8988T (cell line): ENCODE results near the gene LIMS2.

Experiments used
- DNase-seq: peaks from one replicate; pipeline ENCODE4 v3.0.0; 2011

LIMS2 gene

DNA sequence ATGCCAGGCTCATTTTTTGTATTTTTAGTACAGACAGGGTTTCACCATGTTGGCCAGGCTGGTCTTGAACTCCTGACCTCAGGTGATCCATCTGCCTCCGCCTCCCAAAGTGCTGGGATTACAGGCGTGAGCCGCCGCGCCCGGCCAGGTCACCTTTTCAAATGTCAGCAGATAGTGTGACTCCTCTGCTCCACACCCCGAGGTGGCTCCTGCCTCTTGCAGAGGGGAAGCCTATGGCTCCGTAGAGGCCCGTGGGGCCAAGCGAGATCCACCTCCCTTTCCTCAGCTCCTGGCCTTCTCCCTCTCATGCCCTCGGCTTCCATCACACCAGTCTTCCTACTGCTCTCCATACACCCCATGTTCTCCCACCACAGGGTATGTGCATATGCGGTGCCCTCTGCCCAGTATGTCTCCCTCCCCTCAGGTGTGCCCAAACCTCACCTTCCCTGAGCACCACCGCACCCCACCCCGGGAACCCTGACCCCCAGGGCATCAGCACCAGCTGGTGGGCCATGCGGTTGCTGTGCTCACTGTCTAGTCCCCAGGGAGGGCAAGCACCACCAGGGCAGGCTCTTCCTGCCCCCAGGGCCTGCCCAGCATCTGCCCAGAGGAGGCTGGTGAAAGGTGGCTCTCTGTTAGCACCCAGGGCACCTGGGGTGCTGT lies 18.6 kb downstream of the LIMS2 start:
- DNase-seq: no peak

GRCh38 chr2:127655209-127656073 lies 19.9 kb downstream of the LIMS2 start:
- DNase-seq: no peak

- DNase-seq: no peak
These were observed 20.5 kb downstream of the LIMS2 start for GRCh38 chr2:127654838-127655175.

- DNase-seq: no peak
These were observed 21.1 kb downstream of the LIMS2 start for GRCh38 chr2:127654084-127654837.

DNA sequence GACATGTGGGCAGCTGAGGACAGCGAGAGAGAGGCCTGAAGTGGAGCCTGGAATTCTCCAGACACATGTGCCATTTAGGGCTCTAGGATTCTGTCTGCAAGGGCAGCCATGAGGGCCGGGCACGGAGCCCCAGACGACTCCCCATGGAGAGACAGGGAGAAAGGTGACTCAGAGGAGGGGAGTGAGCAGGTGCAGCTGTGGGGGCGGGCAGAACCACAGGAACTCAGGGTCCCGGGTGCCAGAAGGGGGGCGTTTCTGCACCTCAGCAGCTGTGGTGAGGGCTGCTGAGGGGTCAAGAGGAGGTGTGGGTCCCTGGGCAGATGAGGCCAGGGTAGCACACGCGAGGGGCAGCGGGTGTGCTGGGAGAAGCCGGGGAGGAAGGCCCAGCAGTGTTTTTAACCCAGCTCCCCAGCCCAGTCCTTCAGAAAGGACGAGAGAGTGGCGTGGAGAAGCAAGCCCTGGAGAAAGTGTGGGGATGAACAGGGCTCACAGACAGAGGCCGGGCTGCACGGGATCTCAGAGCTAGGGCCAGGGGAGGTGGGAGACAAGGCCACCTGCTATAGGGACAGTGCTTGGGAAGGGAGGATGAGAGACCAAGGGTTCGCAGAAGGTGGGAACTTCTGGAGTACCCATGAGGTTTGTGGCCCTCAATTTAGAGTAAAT lies 21.8 kb downstream of the LIMS2 start:
- DNase-seq: no peak

- DNase-seq: no peak
These were observed 22.5 kb downstream of the LIMS2 start for GRCh38 chr2:127652786-127653357.

- DNase-seq: no peak
These were observed 23.3 kb downstream of the LIMS2 start for GRCh38 chr2:127651971-127652550.

- no peak for DNase-seq
These were observed 23.9 kb downstream of the LIMS2 start for GRCh38 chr2:127651381-127651809.

DNA sequence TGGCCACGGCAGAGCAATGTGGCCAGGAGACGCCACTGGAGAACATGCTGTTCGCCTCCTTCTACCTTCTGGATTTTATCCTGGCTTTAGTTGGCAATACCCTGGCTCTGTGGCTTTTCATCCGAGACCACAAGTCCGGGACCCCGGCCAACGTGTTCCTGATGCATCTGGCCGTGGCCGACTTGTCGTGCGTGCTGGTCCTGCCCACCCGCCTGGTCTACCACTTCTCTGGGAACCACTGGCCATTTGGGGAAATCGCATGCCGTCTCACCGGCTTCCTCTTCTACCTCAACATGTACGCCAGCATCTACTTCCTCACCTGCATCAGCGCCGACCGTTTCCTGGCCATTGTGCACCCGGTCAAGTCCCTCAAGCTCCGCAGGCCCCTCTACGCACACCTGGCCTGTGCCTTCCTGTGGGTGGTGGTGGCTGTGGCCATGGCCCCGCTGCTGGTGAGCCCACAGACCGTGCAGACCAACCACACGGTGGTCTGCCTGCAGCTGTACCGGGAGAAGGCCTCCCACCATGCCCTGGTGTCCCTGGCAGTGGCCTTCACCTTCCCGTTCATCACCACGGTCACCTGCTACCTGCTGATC lies 24.4 kb downstream of the LIMS2 start:
- no peak for DNase-seq

DNA sequence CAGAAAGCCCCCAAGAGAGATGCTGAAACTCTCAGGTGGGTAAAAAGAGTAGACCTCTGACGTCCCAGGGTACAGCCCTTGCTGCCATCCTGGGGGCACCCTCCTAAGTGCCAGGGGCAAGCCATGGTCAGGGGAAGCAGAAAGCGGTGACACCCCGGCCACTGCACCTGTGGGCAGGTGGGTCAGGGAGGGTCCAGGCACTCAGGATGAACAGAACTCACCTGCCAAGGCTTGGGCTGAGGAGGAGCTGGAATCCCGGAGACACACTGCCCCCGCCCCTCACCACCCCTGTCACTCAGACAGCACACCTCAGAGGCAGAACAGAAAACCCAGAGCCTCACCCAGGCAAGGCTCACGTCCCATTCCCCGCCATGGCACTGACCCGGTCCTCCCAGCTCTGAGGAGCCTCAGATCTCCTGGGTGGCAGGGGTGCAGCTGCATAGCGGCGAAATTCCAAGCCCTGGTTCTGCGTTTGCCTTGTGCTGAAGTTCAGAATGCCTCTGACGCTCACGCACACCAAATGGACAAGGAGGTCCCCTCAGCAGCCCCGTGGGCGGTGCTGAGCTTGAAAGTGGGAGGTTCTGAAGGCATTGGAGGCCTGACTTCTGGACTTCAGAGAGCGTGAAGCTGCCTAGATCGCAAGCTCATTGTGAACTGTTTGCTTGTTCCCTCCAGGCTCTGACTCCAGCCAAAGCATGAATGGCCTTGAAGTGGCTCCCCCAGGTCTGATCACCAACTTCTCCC lies 25.1 kb downstream of the LIMS2 start:
- DNase-seq: no peak

GRCh38 chr2:127649684-127650040 lies 25.7 kb downstream of the LIMS2 start:
- no peak for DNase-seq

DNA sequence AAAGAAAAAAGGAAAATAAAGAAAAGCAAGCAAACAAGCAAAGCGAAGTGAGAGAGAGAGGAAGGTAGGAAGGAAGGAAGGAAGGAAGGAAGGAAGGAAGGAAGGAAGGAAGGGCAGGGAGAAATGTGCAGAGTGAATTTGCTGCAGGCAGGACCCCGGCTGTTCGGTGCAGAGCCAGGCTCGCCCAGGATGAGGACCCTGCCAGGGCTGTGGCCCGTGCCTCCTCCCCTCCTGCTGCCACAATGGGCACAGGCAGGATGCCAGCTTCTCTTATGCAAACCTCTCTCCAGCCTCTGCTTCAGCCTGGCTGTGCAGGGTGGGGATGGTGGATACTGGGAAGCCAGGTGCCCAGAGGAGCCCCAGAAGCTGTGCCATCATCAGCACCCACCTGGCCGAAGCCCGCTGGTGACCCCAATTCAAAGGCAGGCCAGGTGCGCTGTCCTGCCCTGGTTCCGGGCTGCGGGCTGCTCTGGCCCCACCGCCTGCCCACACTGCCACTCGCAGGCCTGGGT lies 26.2 kb downstream of the LIMS2 start:
- DNase-seq: no peak

DNA sequence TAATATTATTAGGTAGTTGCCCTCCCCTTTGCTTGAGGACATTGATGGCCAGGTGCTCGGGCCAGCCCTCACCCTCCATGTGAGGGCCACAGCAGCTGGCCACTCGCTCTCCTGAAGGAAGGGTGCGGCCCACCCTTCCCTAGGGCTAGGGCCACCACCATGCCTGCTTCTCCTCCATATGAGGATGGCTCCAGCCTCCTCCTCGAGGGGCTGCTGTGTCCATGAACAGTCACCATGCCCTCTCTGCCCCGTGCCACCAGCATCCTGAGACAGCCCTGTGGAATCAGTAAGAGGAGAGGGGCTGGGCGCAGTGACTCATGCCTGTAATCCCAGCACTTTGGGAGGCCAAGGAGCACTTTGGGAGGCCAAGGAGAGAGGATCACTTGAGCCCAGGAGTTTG lies 27.0 kb downstream of the LIMS2 start:
- no peak for DNase-seq

- DNase-seq: no peak
These were observed 27.8 kb downstream of the LIMS2 start for GRCh38 chr2:127647242-127648190.

DNA sequence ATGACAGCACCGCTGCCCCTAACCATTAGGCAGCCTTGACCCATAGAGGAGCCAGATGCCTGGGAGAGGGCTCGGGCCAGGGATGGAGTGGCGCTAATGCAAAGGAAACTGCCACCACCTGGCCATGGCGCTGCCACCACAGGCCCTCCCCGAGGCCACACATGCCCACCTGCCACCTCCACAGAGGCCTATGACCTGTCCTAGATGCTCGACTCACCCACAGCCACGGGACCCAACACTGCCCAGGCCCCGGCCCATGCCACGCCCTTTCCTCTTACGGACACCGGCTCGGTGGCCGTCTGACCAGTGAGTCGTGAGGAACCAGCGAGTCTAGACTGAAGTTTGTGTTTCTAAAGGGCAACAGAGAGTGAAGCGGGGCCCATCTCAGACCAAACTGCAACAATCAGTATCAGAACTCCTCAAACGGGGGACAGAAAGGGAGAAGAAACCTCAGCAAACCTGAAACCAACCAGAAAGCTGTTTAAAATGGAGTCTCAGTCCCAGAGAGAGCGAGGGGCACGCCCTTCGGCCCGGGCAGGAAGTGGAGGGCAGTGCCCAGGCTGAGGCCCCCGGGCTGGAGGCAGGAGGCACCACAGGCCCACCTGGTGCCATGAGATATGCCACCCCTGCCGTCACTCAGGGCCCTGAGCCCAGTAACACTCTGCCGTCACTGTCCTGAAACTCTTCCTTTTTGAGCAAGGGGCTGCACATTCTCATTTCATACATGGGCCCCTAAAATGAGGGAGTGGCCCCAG lies 28.7 kb downstream of the LIMS2 start:
- DNase-seq: no peak

DNA sequence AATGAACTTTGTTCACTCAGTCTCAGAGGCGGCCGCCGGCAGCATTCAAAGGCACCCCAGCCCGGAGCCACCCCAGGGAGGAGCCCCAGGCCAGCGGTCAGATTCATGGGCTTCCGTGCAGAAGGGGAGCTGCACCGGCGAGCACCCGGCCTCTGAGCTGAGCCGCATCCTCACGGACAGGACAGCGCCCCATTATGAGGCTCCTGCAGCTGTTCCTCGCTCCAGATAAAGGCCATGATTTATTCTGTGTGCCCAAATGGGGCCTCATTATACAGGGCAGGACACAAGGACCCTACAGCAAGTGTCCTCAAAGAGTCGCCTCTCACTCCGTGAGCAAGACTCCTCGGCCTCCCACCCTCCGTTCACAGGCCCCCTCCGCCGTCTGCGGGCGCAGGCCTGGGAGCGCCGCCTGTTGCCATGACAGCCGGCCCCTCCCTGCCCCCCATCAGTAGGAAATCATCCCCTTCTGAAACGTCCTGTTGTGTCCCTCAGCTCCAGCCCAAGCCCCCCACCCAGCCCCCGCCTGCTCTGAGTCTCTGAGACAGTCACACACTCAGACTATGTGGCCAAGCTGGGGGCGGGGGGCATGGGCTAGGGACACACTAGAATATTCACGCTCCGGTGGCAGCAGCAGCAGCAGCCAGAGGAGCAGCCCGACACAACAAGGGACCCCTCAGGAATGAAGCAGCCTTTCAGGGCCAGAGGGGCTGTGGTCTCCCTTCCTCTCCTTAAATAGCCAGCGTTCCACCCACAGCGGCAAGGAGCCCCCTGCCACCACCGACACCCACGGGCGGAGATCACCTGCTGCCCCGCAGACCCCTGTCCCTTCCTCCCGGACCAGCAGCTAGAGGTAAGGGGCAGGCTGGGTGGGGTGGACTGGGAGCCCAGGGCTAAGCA lies 29.7 kb downstream of the LIMS2 start, which contains the start of gene GPR17:
TSS of gene GPR17 (plus strand) at position 759 of the 897 bp plus-strand sequence. CDS start 4,583 bp downstream, outside the sequence.
- no peak for DNase-seq

DNA sequence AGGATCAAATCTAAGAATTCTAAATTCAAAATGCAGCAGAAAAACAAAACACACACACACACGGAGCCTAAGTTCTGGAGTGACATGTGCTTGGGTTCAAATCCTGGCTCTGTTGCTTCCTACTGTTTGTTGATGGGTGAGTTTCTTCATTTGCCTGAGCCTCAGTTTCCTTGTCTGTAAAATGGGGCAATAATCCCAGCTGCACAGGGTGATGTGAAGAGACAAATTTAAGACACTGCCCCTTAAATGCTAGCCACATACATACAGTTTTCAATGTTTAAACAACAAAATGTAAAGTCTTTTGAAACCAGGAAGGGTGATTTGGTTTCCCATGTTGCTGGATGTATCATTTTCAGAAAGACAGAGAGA lies 30.3 kb downstream of the LIMS2 start:
- no peak for DNase-seq
